HG02852 (cell line): Measurements from ENCODE around the gene TMEM106B.
A peak's percentile ranks its signal among the peaks of the same experiment; 100 is the strongest.

Experiments
- ATAC-seq: cut with Tn5 transposase; IDR thresholded peaks from one replicate; pipeline ENCODE4 v1.9.1; 2021; ENCODE audit warnings: mild to moderate bottlenecking, moderate library complexity; ENCODE audit not compliant: unreplicated experiment

Gene TMEM106B

GRCh38 chr7:12226756-12227155 lies 15.7 kb downstream of the TMEM106B start:
- no peak for ATAC-seq

GRCh38 chr7:12228024-12228423 lies 16.9 kb downstream of the TMEM106B start:
- no peak for ATAC-seq

- no peak for ATAC-seq
These were observed 18.0 kb downstream of the TMEM106B start for GRCh38 chr7:12229046-12229445.

GRCh38 chr7:12231097-12231496 lies 20.0 kb downstream of the TMEM106B start:
- no peak for ATAC-seq

DNA sequence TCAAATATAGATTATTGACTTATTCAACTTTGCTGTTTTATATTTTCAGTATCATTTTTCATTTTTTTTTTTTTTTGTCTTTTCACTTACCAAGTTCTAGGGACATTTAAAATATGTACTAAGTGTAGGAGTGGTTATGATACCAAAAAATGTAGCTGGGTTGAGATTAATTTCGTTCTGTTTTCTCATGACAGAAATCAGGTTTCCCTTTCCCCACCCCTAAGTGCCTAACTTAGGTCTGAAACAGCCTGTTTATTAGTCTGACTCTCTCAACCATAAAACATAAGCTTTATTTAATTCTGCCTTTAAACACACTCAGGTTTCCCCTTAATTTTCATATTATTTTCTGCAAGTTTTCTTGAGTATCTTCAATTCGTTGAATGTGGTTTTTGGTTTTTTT lies 22.1 kb downstream of the TMEM106B start:
- ATAC-seq = peak; percentile 83

GRCh38 chr7:12234334-12234865 lies 23.3 kb downstream of the TMEM106B start:
- no peak for ATAC-seq

DNA sequence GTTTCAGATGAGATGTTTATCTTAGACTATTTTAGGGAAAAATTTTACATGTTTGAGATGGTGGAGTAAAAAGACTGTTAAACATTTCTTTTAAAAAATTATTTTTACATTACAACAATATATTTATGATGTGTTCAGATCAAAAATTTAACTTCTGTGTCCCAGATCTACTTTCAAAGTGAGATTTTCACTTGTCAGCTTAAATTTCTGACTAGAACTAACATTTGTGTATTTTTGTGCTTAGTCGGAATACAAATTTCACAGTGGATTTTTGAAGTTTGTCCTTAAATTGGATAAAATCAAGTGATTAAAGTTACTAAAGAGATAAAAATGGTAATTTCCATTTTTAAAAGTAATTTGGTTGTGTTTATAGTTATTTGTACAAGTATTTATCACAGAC lies 24.9 kb downstream of the TMEM106B start:
- no peak for ATAC-seq

DNA sequence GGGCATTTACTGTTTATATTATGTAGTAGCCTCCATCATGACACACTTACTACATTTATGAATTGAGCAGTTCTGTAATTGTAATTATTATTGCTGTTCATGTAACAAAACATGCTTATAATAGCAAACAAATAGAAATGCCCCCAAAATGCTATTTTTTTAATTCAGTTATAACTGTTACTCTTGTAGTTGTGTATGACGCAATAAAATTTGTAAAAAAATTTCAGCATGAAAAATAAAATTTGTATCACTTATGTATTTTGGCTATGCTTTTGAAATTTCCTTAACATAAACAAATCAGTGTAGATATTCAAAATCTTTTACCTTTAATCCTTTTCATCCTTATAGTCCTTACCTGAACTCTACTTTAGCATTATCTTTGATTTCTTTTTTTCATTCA lies 25.9 kb downstream of the TMEM106B start:
- ATAC-seq = no peak

DNA sequence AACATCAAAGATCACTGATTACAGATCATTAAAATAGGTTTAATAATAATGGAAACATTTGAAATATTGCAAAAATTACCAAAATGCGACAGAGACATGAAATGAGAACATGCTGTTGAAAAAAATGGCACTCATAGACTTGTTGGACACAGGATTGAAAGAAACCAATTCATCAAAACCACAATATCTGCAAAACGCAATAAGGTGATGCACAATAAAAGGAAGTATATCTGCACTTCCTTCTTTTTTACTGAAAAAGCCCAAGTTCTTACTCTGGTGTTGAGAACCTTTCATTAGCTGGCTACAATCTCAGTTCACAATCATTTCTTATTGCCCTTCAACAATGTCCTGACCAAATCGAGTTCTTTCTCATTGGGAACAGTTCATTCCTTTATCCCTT lies 28.7 kb downstream of the TMEM106B start:
- no peak for ATAC-seq

GRCh38 chr7:12244129-12244528 lies 33.0 kb downstream of the TMEM106B start:
- no peak for ATAC-seq

DNA sequence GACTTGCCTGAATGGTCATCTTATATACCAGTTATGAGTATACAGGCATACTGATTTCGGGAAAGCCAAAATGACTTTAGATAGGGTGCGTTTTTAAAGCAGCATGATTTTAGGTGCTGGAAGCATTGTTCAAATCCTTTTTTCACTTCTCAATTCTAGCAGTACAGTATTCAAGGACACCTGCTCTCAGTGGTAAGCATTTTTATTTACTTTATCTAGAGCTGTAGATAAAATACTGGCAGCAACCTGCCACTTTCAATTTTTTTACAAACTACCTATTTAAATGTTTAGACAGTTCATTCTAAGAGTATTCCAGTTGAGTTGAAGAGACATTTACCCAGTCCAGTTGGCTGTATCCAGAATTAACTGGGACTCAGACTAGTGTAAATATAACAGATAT lies 33.6 kb downstream of the TMEM106B start:
- no peak for ATAC-seq

DNA sequence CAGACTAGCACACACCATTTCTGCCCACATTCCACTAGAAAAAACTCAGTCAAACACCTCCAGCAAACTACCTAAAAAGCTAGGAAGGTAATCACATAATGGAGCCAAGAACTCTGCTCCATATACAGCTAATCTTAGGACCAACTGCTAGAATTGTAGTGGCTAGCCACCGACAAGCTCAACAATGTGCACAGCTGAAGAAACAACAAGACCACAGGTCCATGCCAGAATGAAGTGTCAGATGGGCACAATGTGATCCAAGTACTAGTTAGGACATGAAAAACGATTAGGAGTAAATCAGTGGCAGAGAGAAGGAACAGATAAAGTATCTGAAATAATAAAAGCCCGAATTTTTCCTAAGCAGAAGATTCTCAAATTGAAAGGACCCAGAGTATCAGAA lies 38.6 kb downstream of the TMEM106B start:
- no peak for ATAC-seq

DNA sequence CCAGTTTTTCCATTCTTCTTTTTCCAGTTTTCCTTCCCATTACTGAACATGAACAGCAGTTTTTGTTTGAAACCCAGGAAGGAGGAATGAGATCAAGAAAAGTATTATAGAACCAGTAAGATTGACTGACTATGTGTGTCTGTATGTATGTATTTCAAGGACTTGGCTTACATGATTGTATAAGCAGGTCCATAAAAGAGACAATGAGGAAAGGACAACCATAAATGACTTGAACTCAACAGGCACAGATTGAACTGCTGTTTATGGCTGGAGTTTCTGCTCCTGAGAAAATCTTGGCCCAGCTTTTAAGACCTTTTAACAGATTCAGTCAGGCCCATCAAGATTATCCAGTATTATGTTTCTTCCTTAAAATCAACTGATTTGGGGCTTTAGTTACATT lies 39.1 kb downstream of the TMEM106B start:
- ATAC-seq = no peak

GRCh38 chr7:12256090-12256489 lies 45.0 kb downstream of the TMEM106B start:
- no peak for ATAC-seq

DNA sequence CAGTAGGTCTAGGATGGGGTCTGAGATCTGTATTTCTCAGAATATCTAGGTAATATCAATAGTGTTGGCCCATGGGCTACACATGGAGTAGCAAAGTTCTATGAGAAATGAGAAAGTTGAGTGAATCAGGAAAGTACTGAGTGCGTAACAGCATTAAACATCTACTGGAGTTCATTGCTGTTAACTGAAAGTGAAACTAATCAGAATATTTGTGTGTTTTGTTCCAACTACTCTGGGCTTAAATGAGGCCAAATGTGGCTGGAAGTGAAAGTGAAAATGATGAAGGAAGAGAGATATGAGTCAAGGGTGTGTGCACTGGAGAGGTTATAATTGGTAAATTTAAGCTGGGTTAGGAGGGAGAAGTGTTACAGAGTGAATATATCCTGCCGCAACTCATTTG lies 46.5 kb downstream of the TMEM106B start:
- peak; percentile 99 for ATAC-seq

GRCh38 chr7:12258074-12258473 lies 47.0 kb downstream of the TMEM106B start:
- no peak for ATAC-seq

DNA sequence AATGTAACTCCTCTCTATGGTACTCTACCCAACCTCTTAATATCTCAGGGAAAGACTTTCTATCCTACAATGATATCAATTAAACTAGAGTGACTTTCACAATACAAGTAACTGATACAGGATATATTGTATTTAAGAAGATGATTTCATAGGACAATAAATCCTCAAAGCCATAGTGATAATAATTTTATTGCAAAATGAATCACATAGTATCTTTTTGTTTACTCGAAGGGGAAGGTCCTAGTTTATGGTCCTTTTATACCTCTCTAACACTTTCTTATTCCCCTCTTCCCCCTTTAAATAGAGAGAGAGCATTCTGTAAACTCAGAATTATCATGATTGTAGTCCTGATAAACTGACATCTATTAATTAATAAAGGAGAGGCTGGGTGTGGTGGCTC lies 56.4 kb downstream of the TMEM106B start:
- no peak for ATAC-seq

- ATAC-seq = no peak
These were observed 58.2 kb downstream of the TMEM106B start for GRCh38 chr7:12269100-12269895.

DNA sequence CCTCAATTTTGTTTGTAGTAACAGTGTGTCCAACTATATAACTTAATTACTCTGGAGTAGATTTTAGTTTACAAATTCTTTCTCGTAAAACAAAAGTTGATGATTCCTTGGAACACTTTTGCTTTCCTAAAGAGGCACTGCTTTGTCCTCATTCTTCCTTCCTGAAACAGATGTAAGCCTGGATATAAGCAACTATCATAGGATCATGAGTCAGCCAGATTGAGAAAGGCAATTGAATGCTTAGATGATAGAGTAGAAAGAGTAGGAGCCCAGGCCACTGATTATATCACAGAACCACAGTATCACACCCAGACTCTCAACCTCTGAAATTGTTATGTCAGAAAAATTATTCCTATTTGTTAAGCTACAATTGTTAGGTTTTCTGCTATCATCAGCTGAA lies 69.9 kb downstream of the TMEM106B start:
- ATAC-seq = no peak

GRCh38 chr7:12287901-12288300 lies 76.8 kb downstream of the TMEM106B start:
- ATAC-seq = no peak

GRCh38 chr7:12289996-12290395 lies 78.9 kb downstream of the TMEM106B start:
- no peak for ATAC-seq

- no peak for ATAC-seq
These were observed 79.7 kb downstream of the TMEM106B start for GRCh38 chr7:12290761-12291160.

DNA sequence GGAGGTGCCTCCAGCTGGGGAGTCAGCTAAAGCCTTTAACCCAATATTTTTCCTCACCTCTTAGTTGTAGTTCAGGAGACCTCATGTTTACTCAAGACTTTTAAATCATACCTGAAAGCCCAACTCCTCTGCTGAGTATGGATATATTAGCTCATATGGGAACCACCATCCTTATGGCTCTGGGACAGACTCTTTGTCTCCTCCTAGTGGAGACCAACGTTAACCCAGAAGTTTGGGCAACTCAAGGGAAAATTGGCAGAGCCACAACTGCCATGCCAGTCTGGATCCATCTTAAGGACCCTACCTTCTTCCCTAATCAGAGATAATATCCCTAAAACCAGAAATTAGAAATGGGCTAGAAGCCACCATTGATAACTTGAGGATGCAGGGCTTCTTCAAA lies 80.8 kb downstream of the TMEM106B start:
- ATAC-seq = no peak
